COR-L47 (cell line): ENCODE measurements around the gene DIP2C.
"Not testable (repeated sequence)": the region's sequence is repeated elsewhere in the genome, so short reads cannot be mapped to it uniquely, and the experiment has no call there.

Experiments used
- DNase-seq: peaks from one replicate; lab custom pipeline; 2025; lab: John Stamatoyannopoulos, UW

DIP2C gene

GRCh38 chr10:697097-697875, 7.8 kb upstream of the DIP2C start:
- no peak for DNase-seq

- no peak for DNase-seq
Observed at GRCh38 chr10:695396-695795, 5.9 kb upstream of the DIP2C start.

DNA sequence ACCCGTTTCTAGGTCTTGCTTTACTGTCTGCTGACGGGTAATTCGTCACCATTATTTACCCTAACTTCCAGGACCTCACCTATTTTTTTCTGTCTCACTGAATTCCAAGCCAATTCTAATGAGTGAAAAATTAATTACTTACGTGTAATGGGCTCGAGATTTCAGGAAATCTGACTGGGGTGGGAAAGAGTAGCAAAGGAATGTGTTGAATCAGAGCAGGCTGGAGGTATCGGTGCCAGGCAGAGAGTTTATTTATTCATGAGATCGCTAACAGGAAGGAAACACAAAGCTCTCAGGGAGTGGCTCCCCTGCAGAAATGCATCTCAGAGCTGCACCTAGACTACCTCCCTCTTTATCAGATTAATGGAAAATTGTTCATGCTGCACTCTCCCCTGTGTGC, 4.0 kb upstream of the DIP2C start:
- DNase-seq = no peak

DNA sequence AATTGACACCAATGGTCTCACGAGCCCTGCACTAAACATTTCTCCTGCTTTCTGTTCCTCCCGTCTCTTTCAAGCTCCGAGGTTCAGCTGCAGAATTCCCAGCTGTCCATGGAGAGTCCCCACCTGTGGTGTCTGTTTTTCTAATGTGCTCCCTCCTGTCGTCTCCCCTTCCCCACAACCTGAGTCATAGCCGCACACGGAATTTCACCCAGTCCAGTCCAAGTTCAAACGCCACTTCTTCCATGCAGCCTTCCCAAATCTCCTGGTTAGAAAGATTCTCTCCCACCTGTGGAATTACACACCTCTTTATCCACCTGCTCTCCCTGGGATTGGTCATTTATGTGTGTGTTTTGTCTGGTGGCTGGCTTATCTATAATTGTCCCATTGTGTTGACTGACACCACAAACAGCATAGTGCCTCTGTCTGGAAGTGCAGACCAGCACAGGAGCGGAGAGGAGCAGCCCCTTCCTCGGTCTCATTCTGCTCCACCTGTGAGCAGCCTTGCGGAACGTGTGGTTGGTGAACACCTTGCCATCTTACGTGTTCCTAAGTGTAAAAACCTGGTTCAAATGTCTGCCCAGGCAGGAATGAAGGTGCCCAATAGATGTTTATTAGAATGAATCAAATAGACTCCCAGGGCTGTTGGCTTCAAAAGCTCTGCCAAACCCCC, 3.3 kb upstream of the DIP2C start:
- DNase-seq = no peak

GRCh38 chr10:691216-691615, 1.7 kb upstream of the DIP2C start:
- no peak for DNase-seq

GRCh38 chr10:690372-691161, 1.1 kb upstream of the DIP2C start:
- no peak for DNase-seq

GRCh38 chr10:689121-689451, 382 bp downstream of the DIP2C start:
- no peak for DNase-seq

GRCh38 chr10:688312-689120, 952 bp downstream of the DIP2C start:
- peak; percentile 22 for DNase-seq

- DNase-seq = no peak
Observed at GRCh38 chr10:687583-688311, 1.7 kb downstream of the DIP2C start.

- DNase-seq = no peak
Observed at GRCh38 chr10:686155-686931, 3.1 kb downstream of the DIP2C start.

DNA sequence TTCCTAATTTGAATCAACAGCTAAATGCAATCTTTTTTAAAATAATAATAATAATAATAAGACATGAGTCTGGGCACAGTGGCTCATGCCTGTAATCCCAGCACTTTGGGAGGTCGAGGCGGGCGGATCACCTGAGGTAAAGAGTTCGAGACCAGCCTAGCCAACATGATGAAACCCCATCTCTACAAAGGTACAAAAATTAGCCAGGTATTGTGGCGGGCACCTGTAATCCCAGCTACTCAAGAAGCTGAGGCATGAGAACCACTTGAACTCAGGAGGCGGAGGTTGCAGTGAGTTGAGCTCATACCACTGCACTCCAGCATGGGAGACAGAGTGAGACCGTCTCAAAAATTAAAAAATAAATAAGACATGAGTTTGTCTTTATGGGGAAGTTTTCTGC, 3.9 kb downstream of the DIP2C start:
- no peak for DNase-seq

DNA sequence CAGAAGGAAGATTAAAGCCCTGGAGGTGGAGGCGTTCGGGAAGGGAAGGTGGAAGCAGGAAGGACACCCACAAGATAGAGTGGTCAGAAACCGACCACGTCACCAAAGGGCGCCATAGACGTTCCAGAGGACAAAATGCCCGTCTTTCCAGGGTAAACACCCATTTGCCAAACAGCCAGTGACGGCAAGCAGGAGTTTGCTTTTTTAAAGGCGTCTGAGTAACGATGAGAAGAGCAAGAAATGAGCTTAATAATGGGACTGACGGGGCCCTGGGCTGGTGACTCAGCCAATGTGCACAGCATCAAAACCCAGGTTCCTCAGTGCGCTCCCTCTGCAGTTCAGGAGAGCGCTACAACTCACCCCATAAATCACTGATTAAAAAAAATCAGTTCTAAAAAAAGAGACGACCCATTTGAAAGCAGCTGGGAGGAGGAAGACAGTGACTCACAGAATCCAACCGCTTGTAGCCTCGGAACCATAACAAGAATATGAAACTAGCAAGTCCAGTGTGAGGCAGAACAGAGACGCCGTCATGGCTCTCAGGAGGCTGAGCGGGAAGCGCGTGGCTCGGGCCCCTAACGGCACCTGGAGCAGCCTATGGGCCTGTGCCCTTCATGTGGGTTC, 5.9 kb downstream of the DIP2C start:
- DNase-seq = no peak

DNA sequence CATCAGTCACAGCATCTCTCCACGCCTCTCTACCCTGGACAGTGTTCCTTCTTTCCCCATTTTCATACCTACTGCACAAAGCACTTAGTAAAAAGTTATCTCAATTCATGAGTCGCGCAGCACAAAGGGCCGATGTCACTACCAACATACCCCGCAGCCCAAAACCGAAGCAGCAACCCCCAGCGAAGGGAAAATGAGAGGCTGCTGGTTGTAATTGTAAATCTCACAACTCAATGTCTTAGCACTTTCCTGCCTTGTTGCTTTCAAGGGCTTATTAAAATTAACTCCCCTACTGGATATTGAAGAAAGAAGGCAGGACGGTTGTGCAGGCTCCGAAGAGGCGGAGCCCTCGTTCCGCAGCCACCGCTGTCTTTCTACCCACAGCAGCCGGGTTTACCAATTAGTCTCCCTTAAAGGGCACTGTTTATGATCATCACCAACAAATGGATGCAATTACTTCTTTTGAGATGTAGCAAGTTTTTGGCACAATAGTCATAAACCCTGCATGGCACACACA, 6.5 kb downstream of the DIP2C start:
- DNase-seq = no peak

GRCh38 chr10:681670-682318, 7.7 kb downstream of the DIP2C start:
- no peak for DNase-seq

DNA sequence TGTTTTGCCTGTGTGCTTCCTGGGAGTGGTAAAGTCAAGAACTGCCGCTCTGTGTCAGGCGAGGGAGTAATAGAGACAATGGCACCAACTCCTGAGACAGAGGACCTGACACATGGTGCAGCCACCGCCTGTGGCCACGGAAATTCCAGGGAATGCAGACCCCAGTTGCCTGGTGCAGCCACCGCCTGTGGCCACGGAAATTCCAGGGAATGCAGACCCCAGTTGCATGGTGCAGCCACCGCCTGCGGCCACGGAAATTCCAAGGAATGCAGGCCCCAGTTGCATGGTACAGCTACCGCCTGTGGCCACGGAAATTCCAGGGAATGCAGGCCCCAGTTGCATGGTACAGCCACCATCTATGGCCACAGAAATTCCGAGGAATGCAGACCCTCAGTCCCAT, 8.7 kb downstream of the DIP2C start:
- DNase-seq = no peak

- DNase-seq = peak; percentile 28
Observed at GRCh38 chr10:680146-680545, 9.3 kb downstream of the DIP2C start.

DNA sequence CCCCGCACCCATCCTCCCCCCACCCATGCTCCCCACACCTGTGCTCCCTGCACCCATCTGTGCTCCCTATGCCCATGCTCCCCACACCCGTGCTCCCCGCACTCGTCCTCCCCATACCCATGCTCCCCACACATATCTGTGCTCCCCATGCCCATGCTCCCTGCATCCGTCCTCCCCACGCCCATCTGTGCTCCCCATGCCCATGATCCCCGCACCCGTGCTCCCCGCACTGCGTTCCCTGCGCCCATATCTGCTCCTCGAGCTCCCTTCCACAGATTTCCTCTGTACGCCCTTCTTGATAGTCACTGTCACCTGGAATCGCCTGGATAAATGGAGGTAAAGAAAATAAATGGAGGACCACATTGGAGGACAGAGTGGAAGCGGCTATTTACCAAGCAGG, 9.9 kb downstream of the DIP2C start:
- DNase-seq = no peak

DNA sequence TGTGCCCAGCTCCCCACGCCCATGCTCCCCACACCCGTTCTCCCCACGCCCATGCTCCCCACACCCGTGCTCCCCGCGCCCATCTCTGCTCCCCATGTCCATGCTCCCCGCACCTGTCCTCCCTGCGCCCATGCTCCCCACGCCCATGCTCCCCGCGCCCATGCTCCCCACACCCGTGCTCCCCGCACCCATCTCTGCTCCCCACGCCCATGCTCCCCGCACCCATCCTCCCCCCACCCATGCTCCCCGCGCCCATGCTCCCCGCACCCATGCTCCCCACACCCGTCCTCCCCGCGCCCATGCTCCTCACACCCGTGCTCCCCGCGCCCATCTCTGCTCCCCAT, 10.8 kb downstream of the DIP2C start:
- DNase-seq = not testable (repeated sequence)
